HUES6 (cell line): ENCODE results near the gene SGPP2.

ENCODE experiments used
- H3K27ac ChIP-seq: 2 replicates; pipeline ENCODE4 v1.7.0; 2013; ENCODE audit warnings: low read depth, mild to moderate bottlenecking, low read length, inconsistent platforms
- H3K27me3 ChIP-seq: 2 replicates; pipeline ENCODE4 v1.6.1; 2013; ENCODE audit warnings: low read length; ENCODE audit not compliant: control insufficient read depth, insufficient read depth
- H3K36me3 ChIP-seq: 2 replicates; pipeline ENCODE4 v1.6.1; 2013; ENCODE audit warnings: low read length; ENCODE audit not compliant: control insufficient read depth, insufficient read depth
- H3K4me1 ChIP-seq: 2 replicates; pipeline ENCODE4 v1.6.1; 2013; ENCODE audit warnings: low read length; ENCODE audit not compliant: control insufficient read depth, insufficient read depth
- H3K4me3 ChIP-seq: 2 replicates; pipeline ENCODE4 v1.5.1; 2013; ENCODE audit warnings: low read depth, low read length
- H3K9ac ChIP-seq: one replicate; pipeline ENCODE4 v1.6.1; 2013; ENCODE audit warnings: mild to moderate bottlenecking, low read length
- H3K9me3 ChIP-seq: 2 replicates; pipeline ENCODE4 v1.6.1; 2013; ENCODE audit warnings: low read depth, low read length; ENCODE audit not compliant: control insufficient read depth, insufficient read depth

SGPP2 gene

GRCh38 chr2:222495388-222495787 lies 71.0 kb downstream of the SGPP2 start:
- Histone ChIP-seq H3K27me3 (no peaks in the 10 kb centered on the region), H3K4me1 (no peaks in the 10 kb centered on the region), H3K36me3 (no peaks in the 10 kb centered on the region), H3K4me3 (no peak overlapping the region), H3K9me3 (peaks cover 25% of the 10 kb centered on the region), H3K27ac (no peak overlapping the region), H3K9ac (no peak overlapping the region)

DNA sequence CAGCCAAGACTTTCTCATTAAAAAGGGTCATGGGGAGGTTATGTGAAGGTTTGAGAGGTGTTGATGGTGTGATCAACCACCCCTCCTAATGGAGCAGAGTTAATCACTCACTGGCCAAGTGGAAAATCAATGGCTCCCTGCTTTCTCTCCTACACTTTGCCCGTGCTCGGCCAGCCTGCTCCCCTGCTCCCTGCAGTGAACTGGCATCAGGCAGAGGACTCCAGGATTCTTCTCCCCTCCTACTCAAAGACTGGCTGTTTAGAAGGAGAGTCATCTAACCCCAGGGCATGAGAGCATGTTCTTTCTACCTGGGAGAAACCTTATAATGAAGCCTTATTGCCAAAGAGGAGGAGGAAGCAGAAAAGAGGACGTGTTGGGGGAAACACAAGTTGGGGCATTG lies 74.9 kb downstream of the SGPP2 start:
- H3K4me3 ChIP-seq = no peak overlapping the region
- no peaks in the 10 kb centered on the region for H3K27me3 ChIP-seq
- no peaks in the 10 kb centered on the region for H3K36me3 ChIP-seq
- H3K4me1 ChIP-seq = no peaks in the 10 kb centered on the region
- no peaks in the 10 kb centered on the region for H3K9me3 ChIP-seq
- no peak overlapping the region for H3K27ac ChIP-seq
- H3K9ac ChIP-seq = no peak overlapping the region

GRCh38 chr2:222504191-222504590 lies 79.8 kb downstream of the SGPP2 start:
- no peaks in the 10 kb centered on the region for H3K27me3 ChIP-seq
- no peak overlapping the region for H3K9ac ChIP-seq
- no peak overlapping the region for H3K4me3 ChIP-seq
- no peaks in the 10 kb centered on the region for H3K36me3 ChIP-seq
- no peaks in the 10 kb centered on the region for H3K4me1 ChIP-seq
- H3K9me3 ChIP-seq = no peaks in the 10 kb centered on the region
- H3K27ac ChIP-seq = no peak overlapping the region

- Histone ChIP-seq H3K4me1 (no peaks in the 10 kb centered on the region), H3K36me3 (no peaks in the 10 kb centered on the region), H3K27ac (no peak overlapping the region), H3K27me3 (no peaks in the 10 kb centered on the region), H3K9me3 (no peaks in the 10 kb centered on the region), H3K4me3 (no peak overlapping the region), H3K9ac (no peak overlapping the region)
Measured at GRCh38 chr2:222504719-222505118, 80.4 kb downstream of the SGPP2 start.

DNA sequence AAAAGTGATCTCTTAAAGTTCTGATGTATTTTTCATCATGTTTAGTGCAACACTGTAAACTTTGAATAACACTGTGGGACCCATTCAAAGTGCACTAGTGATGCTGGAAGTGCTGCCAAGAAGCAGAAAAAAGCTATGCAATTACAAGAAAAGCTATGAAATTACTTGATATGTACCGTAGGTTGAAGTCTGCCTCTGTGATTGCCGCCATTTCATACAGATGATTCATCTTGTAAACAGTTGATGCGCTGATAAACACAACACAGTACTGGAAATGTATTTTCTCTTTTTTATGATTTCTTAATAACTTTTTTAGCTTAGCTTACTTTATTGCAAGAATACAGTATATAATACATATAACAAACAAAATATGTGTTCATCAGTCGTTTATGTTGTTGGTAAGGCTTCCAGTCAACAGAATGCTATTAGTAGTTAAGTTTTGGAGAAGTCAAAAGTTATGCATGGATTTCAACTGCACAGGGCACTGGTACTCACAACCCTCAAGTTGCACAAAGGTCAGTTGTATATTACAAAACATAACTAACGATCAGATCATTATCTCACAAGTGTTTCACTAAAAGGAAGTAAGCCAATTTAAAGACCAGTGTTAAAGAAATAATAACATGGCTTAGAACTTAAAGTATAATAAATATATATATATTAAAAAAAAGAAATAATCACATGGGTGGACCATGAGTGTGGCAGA lies 82.0 kb downstream of the SGPP2 start:
- Histone ChIP-seq H3K27ac (no peak overlapping the region), H3K27me3 (no peaks in the 10 kb centered on the region), H3K36me3 (no peaks in the 10 kb centered on the region), H3K4me3 (no peak overlapping the region), H3K9ac (no peak overlapping the region), H3K9me3 (no peaks in the 10 kb centered on the region), H3K4me1 (no peaks in the 10 kb centered on the region)

- Histone ChIP-seq H3K36me3 (no peaks in the 10 kb centered on the region), H3K4me3 (no peak overlapping the region), H3K9me3 (peaks cover 4% of the 10 kb centered on the region; the same call in 1 of the 2 replicates), H3K27ac (no peak overlapping the region), H3K9ac (no peak overlapping the region), H3K27me3 (no peaks in the 10 kb centered on the region), H3K4me1 (peaks cover 13% of the 10 kb centered on the region; the same call in 1 of the 2 replicates)
Measured at GRCh38 chr2:222514901-222515300, 90.6 kb downstream of the SGPP2 start.

- no peak overlapping the region for H3K4me3 ChIP-seq
Measured at GRCh38 chr2:222518570-222519381, 94.4 kb downstream of the SGPP2 start.

GRCh38 chr2:222521099-222521498 lies 96.8 kb downstream of the SGPP2 start:
- H3K4me3 ChIP-seq = no peak overlapping the region
- H3K4me1 ChIP-seq = peaks cover 13% of the 10 kb centered on the region; the same call in 1 of the 2 replicates
- H3K9ac ChIP-seq = no peak overlapping the region
- no peaks in the 10 kb centered on the region for H3K36me3 ChIP-seq
- H3K27ac ChIP-seq = no peak overlapping the region
- H3K9me3 ChIP-seq = no peaks in the 10 kb centered on the region
- no peaks in the 10 kb centered on the region for H3K27me3 ChIP-seq

More at GRCh38 chr2:222518570-222519381, 94.4 kb downstream of the SGPP2 start:
- Histone ChIP-seq H3K27ac (no peak overlapping the region), H3K27me3 (no peaks in the 10 kb centered on the region), H3K9ac (no peak overlapping the region), H3K9me3 (no peaks in the 10 kb centered on the region), H3K36me3 (no peaks in the 10 kb centered on the region), H3K4me1 (peaks cover 13% of the 10 kb centered on the region; the same call in 1 of the 2 replicates)

- Histone ChIP-seq H3K4me1 (peaks cover 13% of the 10 kb centered on the region; the same call in 1 of the 2 replicates), H3K4me3 (no peak overlapping the region), H3K27ac (no peak overlapping the region), H3K9ac (no peak overlapping the region), H3K27me3 (no peaks in the 10 kb centered on the region), H3K36me3 (no peaks in the 10 kb centered on the region), H3K9me3 (no peaks in the 10 kb centered on the region)
Measured at GRCh38 chr2:222522082-222522481, 97.7 kb downstream of the SGPP2 start.

GRCh38 chr2:222523783-222524544 lies 99.6 kb downstream of the SGPP2 start:
- no peak overlapping the region for H3K27ac ChIP-seq
- H3K27me3 ChIP-seq = no peaks in the 10 kb centered on the region
- H3K9ac ChIP-seq = no peak overlapping the region
- peaks cover 3% of the 10 kb centered on the region; the same call in 1 of the 2 replicates for H3K4me1 ChIP-seq
- no peaks in the 10 kb centered on the region for H3K36me3 ChIP-seq
- no peak overlapping the region for H3K4me3 ChIP-seq
- no peaks in the 10 kb centered on the region for H3K9me3 ChIP-seq
